Stimulated activated CD8-positive, alpha-beta memory T cell treated with anti-CD3 and anti-CD28 coated beads, Interleukin-15, amount 100 ng/mL, for 24 hours (primary cell): ENCODE measurements around the gene ABCB10.

Source experiments
- DNase-seq: peaks from one replicate; pipeline ENCODE4 v3.0.0-alpha.2; 2020; ENCODE audit warnings: low read depth

ABCB10 gene

GRCh38 chr1:229470406-229471043 lies 88.0 kb downstream of the ABCB10 start:
- DNase-seq: no peak

DNA sequence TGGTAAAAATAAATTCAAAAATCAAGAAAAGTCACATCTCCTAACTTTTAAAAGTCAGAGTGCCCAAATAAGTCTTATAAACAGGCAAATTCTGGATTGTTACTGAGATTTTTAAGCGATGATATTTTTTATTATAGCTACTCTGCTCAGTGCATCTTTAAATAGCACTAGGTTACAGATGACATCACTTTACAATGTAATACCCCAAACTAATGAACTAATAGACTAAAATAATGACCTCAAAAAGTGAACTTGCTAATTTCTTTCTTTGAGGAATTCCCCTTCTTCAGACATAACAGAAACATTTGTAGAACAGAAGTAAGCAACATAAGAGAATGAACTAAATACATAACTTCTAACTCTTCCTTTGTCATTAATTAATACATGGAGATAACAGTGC lies 91.6 kb downstream of the ABCB10 start:
- DNase-seq: no peak
